Measurements from ENCODE around the gene CMTM1.

The CMTM1 gene

DNA sequence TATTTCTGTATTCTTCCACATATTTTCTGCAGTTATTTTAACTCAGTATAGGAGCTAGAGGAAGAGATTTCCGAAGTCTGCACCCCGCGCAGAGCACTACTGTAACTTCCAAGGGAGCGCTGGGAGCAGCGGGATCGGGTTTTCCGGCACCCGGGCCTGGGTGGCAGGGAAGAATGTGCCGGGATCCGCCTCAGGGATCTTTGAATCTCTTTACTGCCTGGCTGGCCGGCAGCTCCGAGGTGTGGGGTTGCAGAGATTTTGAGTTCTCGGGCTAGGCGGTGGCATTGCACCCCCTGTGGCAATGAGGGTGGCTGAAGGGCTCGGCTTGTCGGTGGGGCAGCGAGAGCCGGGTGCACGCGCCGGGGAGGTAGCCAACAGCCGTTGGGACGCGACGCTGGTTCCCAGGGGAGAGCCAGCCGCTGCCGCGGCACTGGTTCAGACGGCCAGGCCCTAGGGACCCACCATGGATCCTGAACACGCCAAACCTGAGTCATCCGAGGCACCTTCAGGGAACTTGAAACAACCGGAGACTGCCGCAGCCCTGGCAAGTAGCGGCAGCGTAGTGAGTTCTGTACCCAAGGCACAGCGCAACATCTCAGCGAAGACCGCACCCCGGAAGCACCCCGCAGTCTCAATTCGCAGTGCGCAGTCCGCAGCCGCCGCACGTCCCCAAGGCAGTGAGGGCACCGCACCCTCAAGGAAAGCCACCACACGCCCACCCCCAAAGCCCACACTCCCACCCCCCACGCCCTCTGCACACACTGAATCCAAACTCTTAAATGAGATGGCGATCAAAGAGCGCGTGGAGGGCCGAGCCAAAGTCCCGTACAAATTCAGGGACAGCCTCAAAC lies at the start of gene CMTM1:
CMTM1 (plus strand) TSS at position 389 of the 851 bp plus-strand sequence; CDS start at position 464, 75 bp downstream.
- no peak for DNase-seq

GRCh38 chr16:66516509-66516807 lies 49.8 kb upstream of the CMTM1 start:
- no peak for DNase-seq

DNA sequence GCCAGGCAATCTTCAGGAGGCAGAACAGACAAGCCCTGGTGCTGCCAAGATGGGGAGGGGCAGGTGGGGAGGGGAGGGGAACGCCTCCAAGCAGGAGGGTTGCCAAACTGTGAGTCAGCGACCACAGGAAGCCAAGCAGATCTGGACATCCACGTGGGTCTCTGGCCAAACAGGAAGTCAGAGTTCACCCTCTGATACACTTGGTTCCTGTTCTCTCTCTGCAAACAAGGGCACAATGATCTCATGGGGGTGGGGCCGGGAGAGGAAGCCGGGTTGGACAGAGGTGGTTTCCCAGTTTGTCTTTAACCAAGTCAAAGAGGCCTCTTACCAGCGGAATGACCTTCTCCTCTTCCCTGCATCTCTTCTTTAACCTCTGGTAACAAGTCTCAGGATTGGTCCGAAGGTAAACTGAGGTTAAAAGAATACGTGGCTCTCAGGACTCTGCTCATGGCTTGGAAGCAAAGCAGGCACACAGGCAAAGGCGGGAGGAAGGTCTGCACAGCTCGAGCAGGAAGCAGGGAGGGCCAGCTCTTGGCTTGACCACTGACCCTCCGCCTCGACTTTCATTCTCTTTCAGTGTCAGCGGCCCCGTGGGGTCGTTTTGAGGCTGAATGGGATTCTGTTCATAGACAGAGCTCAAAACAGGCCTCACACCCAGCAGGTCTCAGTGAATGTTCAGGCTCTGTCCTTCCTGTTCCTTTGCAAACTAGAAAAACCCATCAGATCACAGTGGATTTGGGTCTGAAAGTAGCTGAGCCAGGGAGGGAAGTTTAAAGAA lies 49.2 kb upstream of the CMTM1 start:
- DNase-seq, result peak; percentile 89

GRCh38 chr16:66517586-66518263 lies 48.5 kb upstream of the CMTM1 start:
- DNase-seq, result no peak

DNA sequence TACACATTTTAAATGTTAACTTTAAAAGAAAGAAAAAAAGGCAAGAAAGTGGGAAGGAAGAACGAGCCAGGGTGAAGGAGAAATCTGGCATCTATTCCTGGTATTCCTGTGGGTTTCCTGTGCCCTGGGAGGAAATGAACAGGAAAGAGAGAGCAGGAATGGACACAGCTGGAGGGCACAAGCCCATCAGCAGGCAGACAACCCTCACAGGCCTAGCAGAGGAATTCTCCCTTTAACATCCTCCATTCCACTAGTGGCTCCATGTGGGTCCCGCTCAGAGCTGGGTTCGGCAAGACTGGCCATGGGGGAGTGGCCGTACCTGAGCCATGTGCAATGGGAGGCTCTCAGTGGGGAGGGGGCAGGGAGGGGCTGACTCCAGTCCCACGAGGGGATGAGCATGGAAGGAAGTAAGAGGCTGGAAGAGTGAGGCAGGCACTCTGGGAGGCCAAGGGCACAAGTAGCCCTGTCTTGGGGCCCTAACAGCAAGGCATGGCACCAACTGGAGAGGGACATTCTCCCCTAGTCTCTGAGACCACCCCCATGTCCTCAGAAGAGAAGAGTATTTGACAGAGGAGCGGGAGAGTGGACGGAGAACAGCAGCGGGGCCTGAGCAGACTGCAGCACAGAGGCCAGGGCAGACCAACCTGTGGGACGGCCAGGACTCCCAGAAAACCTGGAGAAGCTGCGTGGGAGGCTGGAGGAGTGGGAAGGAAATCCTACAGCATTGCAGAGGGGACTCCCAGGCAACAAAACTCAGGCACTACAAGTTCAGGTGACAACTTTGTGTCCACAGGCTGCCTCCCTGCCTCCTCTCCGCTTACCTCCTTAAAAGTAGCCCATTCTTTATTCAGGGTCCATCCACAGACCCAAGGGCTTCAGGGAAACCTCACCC lies 46.5 kb upstream of the CMTM1 start:
- no peak for DNase-seq

- no peak for DNase-seq
Measured at GRCh38 chr16:66520406-66521170, 45.7 kb upstream of the CMTM1 start.

GRCh38 chr16:66521252-66521713 lies 45.0 kb upstream of the CMTM1 start:
- no peak for DNase-seq

DNA sequence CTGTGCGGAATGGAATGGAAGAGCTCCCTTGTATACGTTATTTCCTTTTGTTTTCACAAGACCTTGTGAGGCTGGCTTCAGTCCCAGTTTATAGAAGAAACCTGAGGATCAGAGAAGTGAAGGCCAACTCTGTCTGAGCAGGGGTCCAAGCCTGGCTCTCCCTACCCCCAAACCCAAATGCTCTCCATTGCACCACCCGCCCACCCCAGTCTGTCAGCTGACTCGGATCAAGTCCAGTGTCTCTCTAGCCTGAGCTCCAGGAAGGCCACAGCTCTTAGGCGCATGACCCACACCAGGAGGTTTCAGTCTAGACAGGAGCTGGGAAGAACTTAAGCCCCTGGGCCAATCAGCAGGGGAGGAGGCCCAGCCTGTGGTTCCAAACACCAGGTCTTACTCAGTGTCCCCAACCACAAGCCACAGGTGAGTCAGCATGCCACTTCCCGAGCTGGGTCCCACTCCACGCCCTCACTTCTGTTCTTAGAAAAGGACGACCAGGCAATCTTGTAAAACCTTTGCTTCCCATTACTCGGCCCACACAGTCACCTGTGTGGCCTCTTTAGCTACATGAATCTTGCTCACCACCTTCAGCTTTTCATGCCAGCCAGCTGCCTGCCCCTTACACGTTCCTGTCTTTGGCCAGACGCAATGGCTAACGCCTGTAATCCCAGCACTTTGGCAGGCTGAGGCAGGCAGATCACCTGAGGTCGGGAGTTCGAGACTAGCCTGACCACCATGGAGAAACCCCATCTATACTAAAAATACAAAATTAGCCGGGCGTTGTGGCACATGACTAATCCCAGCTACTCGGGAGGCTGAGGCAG lies 44.1 kb upstream of the CMTM1 start:
- DNase-seq, result no peak

DNA sequence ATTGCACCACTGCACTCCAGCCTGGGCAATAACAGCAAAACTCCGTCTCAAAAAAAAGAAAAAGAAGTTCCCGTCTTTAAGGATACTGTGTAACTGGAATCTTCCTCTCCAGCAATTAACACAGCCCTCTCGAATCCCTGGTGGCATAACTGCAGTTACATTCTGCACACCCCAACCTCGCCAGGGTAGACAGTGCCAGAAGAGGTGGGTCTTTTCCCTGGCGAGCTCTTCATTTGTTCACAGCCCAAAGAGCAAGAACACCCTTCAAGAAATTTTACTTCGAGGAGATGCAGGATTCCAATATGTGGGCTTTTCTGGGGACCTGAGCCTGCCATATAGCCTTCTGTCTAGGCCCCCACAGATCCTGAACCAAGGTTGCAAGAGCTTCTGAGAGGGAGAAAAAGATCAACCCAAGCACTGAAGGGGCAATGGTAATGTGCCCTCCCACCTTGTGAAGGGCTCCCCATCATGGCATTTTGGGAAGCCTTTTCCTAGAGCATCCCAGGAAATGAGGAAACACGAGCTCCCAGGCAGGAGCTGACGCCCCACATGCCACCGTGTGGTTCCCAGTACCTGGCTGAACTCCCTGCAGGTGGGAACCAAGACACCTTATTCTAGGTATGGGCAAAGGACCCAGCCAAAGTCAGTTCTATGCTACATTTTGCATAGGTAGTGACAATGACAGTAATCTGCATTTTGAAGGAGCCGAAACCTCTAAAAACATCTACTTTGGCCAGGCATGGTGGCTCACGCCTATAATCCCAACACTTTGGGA lies 43.2 kb upstream of the CMTM1 start:
- DNase-seq, result no peak

DNA sequence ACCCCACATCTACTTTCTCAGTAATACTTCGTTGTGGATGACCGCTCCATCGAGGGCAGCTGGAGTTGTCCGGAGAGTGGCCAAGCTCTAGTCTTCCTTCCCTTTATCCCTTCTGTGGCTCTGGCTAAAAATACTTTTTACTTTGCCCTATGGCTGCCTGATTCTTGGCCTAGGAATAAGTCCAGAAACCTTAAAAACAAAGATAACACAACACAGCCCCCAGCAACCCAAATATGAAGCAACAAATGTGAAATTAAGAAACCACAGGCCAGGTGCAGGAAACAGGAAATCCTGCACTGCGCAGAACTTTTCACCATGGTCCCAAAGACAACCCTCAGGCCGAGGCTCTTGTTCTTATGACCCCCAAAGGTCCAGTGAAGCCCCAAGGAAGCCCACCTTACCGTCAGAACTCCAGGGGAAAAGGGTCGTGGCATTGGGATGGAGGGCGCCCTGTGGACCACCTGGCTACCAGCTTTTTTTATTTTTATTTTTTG lies 42.3 kb upstream of the CMTM1 start:
- DNase-seq, result no peak

DNA sequence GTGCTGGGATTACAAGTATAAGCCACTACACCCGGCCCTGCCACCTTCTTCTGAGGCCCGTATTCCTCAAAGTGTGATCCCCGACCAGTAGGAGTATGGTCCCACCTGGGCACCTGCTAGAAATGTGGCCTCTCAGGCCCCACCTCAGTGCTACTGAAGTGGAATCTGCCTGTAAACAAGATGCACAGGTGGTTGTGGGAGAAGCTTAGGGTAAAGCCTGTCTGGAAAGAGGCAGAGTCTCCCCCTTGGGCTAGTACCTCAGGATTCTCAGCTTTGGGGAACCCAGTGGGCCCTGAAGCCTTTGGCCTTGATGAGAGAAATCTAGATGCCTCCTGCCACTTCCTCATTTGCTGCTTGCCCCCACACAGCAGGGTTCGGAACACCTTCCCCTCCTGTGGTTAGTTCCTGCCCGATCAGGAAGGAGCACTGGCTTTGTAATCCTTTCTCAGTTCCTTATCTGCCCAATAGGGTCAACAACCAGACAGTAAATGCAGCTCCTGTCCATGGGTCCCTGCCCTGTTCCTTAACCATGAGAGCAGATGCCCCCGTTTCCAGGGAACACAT lies 41.6 kb upstream of the CMTM1 start:
- DNase-seq, result no peak

DNA sequence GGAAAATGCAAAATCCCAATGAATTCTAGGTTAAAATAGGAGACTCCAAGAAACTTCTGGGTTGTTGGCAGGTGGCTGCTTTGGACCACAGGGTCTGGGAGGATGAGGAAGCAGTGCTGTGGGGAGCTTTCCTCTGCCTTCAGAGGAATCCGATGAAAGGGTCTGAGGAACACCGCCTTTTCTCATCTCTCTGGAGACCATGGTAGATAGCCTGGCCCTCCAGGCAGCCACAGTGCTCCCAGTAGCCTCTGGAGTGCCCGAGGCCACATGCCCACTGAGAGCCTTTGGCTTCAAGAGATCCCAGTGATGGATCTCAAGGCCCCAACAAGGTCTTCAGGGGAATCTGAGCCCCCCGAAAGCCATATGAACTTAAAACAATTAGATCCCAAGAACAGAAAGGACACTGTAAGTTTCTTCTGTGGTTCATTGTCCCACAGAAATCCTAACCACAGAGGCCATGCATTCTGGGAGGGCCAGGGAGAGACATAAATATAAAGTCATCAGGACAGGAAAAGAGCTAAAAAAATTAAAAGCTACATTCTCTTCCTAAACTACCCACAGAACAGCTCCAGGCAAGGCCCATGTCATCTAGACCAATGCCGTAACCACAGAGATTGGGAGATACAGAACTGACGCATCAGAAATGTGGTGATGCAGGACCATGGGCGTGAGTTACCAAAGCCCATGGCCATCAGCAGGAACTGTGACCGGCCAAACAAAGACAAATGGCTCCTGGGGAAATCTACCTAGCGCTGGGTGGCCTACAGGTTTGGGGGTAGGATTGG lies 40.7 kb upstream of the CMTM1 start:
- no peak for DNase-seq

DNA sequence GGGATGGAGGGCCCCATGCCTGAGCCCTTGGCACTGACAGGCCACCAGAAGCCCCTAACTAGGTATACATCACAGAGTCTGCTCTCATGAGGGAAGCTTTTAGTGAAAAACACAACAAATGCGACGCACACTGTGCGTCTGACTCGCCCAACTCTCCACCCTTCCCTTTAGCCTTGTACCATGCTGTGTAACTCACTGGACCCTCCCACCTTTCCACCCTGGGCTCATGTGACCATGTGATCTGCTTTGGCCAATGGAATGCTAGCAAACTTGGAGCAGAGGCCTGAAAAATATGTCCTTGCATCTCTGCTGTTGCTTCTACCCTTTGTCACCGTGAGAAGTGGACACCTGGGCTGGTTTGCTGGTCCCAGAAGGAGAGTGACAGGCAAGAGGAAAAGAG lies 37.9 kb upstream of the CMTM1 start:
- no peak for DNase-seq

GRCh38 chr16:66529475-66529874 lies 36.8 kb upstream of the CMTM1 start:
- no peak for DNase-seq

DNA sequence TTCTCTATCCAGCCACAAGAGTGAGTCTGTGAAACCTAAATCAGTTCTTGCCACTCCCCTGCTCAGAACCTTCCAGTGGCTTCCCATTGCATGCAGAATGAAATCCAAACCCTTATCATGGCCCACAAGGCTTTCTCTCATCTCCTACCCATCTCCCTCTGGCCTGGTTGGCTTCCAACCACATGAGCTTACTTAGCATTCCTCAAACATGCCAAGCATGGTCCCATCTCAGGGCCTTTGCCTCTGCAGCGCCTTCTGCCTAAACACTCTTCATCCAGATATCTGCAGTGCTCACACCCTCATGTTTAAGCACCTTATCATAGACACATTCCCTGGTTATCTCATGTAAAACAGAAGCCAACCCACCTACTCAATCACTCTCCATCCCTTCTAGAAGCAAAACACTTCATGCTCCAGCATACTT lies 31.9 kb upstream of the CMTM1 start:
- no peak for DNase-seq

- DNase-seq, result no peak
Measured at GRCh38 chr16:66536525-66536924, 29.7 kb upstream of the CMTM1 start.

DNA sequence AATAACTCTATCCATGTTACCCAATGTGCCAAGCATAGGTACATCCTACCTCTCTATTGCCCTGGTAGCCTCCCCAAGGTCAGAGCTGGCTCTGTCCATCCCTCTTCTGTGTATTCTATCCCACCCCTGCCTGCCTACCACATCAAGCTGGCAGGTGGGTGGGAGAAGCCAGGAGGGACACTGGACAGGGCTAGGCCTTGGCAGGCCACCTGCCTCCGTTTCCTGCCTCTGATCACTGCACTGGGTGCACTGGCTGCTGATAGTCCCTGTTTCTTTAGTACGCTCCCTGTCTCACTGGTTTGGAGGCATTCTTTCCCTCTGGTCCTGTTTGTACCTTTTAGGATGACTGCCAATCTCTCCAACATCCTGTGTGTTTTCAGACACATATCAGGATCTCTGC lies 29.0 kb upstream of the CMTM1 start:
- no peak for DNase-seq

DNA sequence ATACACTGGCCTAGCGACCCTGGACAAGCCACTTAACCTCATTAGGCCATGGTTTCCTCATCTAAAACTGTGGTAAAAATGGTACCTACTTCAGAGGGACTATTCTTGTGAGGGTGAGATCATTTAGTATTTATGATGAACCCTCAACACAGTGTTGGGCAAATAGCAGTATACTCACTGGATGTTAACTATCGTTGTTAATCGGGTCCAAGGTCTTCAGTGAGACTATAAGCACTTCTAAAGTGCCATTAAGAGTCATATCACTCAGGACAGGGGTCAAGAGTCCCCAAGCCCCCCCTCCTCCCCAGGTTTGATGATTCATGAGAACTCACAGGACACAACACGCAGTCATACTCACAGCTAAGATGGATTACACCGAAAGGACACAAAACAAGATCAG lies 27.3 kb upstream of the CMTM1 start:
- no peak for DNase-seq
